Activated naive CD4-positive, alpha-beta T cell treated with anti-CD3 and anti-CD28 coated beads, Interleukin-2, amount 10 ng/mL, durations not matched to agents 7 days and 5 days (primary cell): Measurements from ENCODE around the gene ROM1.

Source experiments
- CTCF ChIA-PET: fragments of 350-600 bp; sonication (Branson Sonifier 250); formaldehyde crosslinking; loops from one replicate; lab custom pipeline; 2021; ENCODE audit warnings: antibody characterized with exemption; lab: Charles Lee
- DNase-seq: peaks from one replicate; pipeline ENCODE4 v3.0.0-alpha.2; 2020
- H3K27ac Mint-ChIP-seq: one replicate; pipeline ENCODE4 v1.8.0; 2021; ENCODE audit warnings: mild to moderate bottlenecking, moderate library complexity, mixed read lengths
- H3K27me3 Mint-ChIP-seq: one replicate; pipeline ENCODE4 v1.8.0; 2021; ENCODE audit warnings: mild to moderate bottlenecking, mixed read lengths
- H3K36me3 Mint-ChIP-seq: one replicate; pipeline ENCODE4 v1.8.0; 2021; ENCODE audit warnings: mixed read lengths
- H3K4me1 Mint-ChIP-seq: one replicate; pipeline ENCODE4 v1.8.0; 2021; ENCODE audit warnings: mixed read lengths
- H3K4me3 Mint-ChIP-seq: one replicate; pipeline ENCODE4 v1.8.0; 2021; ENCODE audit warnings: mild to moderate bottlenecking, moderate library complexity, mixed read lengths
- H3K9me3 Mint-ChIP-seq: one replicate; pipeline ENCODE4 v1.8.0; 2021; ENCODE audit warnings: mixed read lengths

The ROM1 gene

GRCh38 chr11:62652161-62653006 lies 39.3 kb downstream of the ROM1 start:
- CTCF ChIA-PET: no interaction called here
- DNase-seq: peak; percentile 51
- Mint-ChIP-seq H3K4me1 (peaks cover 36% of the 10 kb centered on the region), H3K9me3 (no peaks in the 10 kb centered on the region), H3K36me3 (peaks cover 16% of the 10 kb centered on the region), H3K4me3 (peak overlapping the region; percentile 80), H3K27me3 (peaks cover 3% of the 10 kb centered on the region), H3K27ac (peak overlapping the region; percentile 85)

DNA sequence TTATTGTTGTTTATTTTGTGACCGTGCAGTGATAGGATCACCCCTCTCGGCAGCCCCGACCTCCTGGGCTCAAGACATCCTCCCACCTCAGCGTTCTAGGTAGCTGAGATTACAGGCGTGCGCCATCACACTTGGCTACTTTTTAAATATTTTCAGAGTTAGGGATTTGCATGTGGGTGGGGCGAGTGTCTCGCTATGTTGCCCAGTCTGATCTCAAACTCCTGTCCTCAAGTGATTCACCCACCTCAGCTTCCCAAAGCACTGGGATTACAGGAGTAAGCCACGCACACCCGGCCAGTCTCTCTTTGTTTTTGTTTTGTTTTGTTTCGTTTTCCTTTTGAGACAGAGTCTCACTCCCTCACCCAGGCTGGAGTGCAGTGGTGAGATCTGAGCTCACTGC lies 41.2 kb downstream of the ROM1 start:
- peaks cover 3% of the 10 kb centered on the region for H3K27me3 Mint-ChIP-seq
- peaks cover 13% of the 10 kb centered on the region for H3K36me3 Mint-ChIP-seq
- H3K4me3 Mint-ChIP-seq: peak overlapping the region; percentile 37
- peaks cover 33% of the 10 kb centered on the region for H3K4me1 Mint-ChIP-seq
- CTCF ChIA-PET: interaction anchor here (1.6 to 3.8 kb wide), 3 partner anchors 11 to 52 kb away, joined by 4 to 17 read pairs (median 10); partner anchors contain the start of genes C11orf98 and CSKMT
- DNase-seq: no peak
- H3K27ac Mint-ChIP-seq: peak overlapping the region; percentile 83
- no peaks in the 10 kb centered on the region for H3K9me3 Mint-ChIP-seq

GRCh38 chr11:62656796-62657429 lies 43.9 kb downstream of the ROM1 start:
- Mint-ChIP-seq H3K9me3 (no peaks in the 10 kb centered on the region), H3K4me3 (no peak overlapping the region), H3K27me3 (peaks cover 3% of the 10 kb centered on the region), H3K27ac (no peak overlapping the region), H3K36me3 (peaks cover 7% of the 10 kb centered on the region), H3K4me1 (peaks cover 22% of the 10 kb centered on the region)
- CTCF ChIA-PET: interaction anchor here (1.2 to 3.8 kb wide), 3 partner anchors 8 to 38 kb away, joined by 4 to 17 read pairs (median 5); partner anchors contain the start of genes C11orf98 and CSKMT
- DNase-seq: no peak

GRCh38 chr11:62664405-62665074 lies 51.5 kb downstream of the ROM1 start:
- peaks cover 46% of the 10 kb centered on the region for H3K4me1 Mint-ChIP-seq
- peaks cover 7% of the 10 kb centered on the region for H3K27me3 Mint-ChIP-seq
- peak overlapping the region; percentile 96 for H3K4me3 Mint-ChIP-seq
- H3K36me3 Mint-ChIP-seq: peaks cover 39% of the 10 kb centered on the region
- CTCF ChIA-PET: interaction anchor here (0.8 to 3.1 kb wide), 14 partner anchors 9 to 240 kb away, joined by 3 to 17 read pairs (median 4); partner anchors contain the start of genes GANAB, SLC3A2, TAF6L and TUT1
- peak; percentile 74 for DNase-seq
- H3K27ac Mint-ChIP-seq: peak overlapping the region; percentile 90
- H3K9me3 Mint-ChIP-seq: no peaks in the 10 kb centered on the region
